Ovary (tissue), 9 donors: Measurements from ENCODE around the gene GABRB2. TPM values are rescaled to one million over a fixed set of nuclear protein-coding genes. Genes with fewer than 3 reads are reported as not detected.

ENCODE experiments used
- DNase-seq, 5 donors: peaks; one replicate each; pipeline ENCODE4 v3.0.0-alpha.2; 2019 to 2020
- H3K27ac ChIP-seq, 2 donors: fragments of 200-600 bp; one replicate each; pipeline versions ENCODE4 v1.5.1 to v1.8.0; 2019 to 2022
- H3K27me3 ChIP-seq: fragments of 200-600 bp; one replicate; pipeline ENCODE4 v1.8.0; 2022
- H3K36me3 ChIP-seq: fragments of 200-600 bp; sonication (generic); one replicate; pipeline ENCODE4 v1.5.1; 2019
- H3K4me1 ChIP-seq: one replicate; pipeline ENCODE4 v1.8.1; 2013; ENCODE audit warnings: mild to moderate bottlenecking, moderate library complexity; ENCODE audit not compliant: insufficient read depth
- H3K4me3 ChIP-seq: fragments of 200-600 bp; sonication (generic); one replicate; pipeline ENCODE4 v1.5.1; 2017
- H3K9me3 ChIP-seq, 2 donors: fragments of 200-600 bp in 1 of 2; sonication (generic) in 1 of 2; one replicate each; pipeline versions ENCODE4 v1.5.1 to v1.8.1; 2013 to 2019; ENCODE audit warnings: mild to moderate bottlenecking in 1 of 2, moderate library complexity in 1 of 2
- CTCF ChIP-seq, 3 donors: fragments of 450-650 bp in 2 of 3; fragments of 200-600 bp in 1 of 3; IDR thresholded peaks; one replicate each; pipeline versions ENCODE4 v1.5.1 to v1.8.0; 2016 to 2022; ENCODE audit warnings: antibody characterized with exemption in 3 of 3, mild to moderate bottlenecking in 1 of 3
- EP300 ChIP-seq: sonication (generic); formaldehyde crosslinking; IDR thresholded peaks from one replicate; pipeline ENCODE4 v1.6.1; 2017; ENCODE audit warnings: antibody characterized with exemption
- POLR2A ChIP-seq: fragments of 450-650 bp; IDR thresholded peaks from one replicate; pipeline ENCODE4 v1.6.1; 2017; ENCODE audit warnings: antibody characterized with exemption, mild to moderate bottlenecking, moderate library complexity
- WGBS, 3 donors: extraction: QIAGEN DNeasy Blood & Tissue Kit in 1 of 3; methylation state at CpG; one replicate each; pipeline versions ENCODE4 v1.1.5 to v1.1.7; 2013 to 2017; 5-methylcytosine and 5-hydroxymethylcytosine counted together
- intact Hi-C, 4 donors: fragments of 100-400 bp; cut with DNase I; formaldehyde crosslinking; loops; one replicate each; pipeline versions ENCODE4 v1.11.0 to v1.15.1; 2022 to 2023
- polyA plus RNA-seq, 2 donors: library from polyadenylated mRNA; stranded (reverse); fragments of 200-250 nt in 1 of 2; fragments of 350-450 nt in 1 of 2; fragmentation: Illumina TruSeq in 1 of 2; extraction: RNeasy Lipid Tissue Mini Kit (QIAGEN cat#74804) in 1 of 2; gene quantifications; one replicate each; pipeline ENCODE4 v1.2.3, GENCODE V29; 2013 to 2014
- total RNA-seq, 7 donors: library from RNA; depleted of rRNA in 2 of 7; stranded (reverse); fragments of >200 nt in 2 of 7; fragmentation: NEBNext Ultra II Directional in 3 of 7; extraction: Animal tissue kit (Norgen Biotek cat#: 25700) in 3 of 7; gene quantifications; one replicate each; pipeline versions ENCODE4 v1.1.0 to v1.2.4, GENCODE V29; 2016 to 2023
- donor health status: DM: no; HTN: no; CAD: no; lungs with moderate emphysema.
- donor health status: DM: no; HTN: no; CAD: no.
- donor health status: Bipolar disorder and iron deficiency.
- donor health status: DM: yes; HTN: yes; CAD: no.
- donor health status: DM: no; HTN: no; CAD: no.
- donor health status: DM: yes; HTN: yes; CAD: no.

The GABRB2 gene
- total and polyA plus RNA-seq, 9 donors: under 0.01 to 3.1 (median 0.26) TPM; not detected in 1

DNA sequence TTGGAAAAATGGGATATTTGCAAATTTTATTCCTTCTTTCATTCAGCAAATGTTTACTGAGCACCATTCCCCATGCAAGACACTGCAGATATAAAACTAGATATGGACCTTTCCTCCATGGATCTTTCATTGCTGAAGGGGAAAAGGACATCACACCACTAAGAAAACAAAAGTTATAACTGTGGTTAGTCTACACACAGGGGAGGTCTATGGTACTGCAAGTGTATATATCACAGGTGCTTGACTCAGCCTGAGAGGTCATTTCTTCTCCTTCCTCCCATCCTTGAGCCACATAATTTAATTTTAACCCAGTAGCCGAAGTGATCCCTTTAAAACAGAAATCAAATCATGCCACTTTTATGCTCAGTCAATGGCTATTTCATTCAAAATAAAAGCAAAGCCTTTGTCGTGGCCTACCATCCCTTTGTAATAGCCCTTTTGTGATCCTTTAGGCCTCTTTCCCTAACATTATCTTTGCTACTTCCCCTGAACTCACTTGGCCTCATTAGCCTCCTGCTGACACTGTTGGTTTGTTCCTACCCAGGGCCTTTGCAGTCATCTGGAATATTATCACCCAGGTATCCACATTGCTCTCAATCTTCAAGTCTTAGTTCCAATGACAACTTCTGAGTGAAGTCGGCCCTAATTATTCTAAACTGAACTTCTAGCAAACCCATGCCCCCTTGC is 213.2 kb downstream of the GABRB2 start:
- H3K27me3 ChIP-seq: no peaks in the 10 kb centered on the region
- no peaks in the 10 kb centered on the region for H3K9me3 ChIP-seq
- no peaks in the 10 kb centered on the region for H3K36me3 ChIP-seq
- no peak for TF ChIP-seq POLR2A
- no peak for TF ChIP-seq CTCF (IDR thresholded peaks at IDR 0.05)
- no peaks in the 10 kb centered on the region for H3K4me1 ChIP-seq
- H3K27ac ChIP-seq: no peak overlapping the region
- no peak overlapping the region for H3K4me3 ChIP-seq
- 61 to 65% (median 63%) methylated on average over 3 of the region's 3 CpGs for WGBS, 3 donors
- intact Hi-C loops: no loop called here
- no peak for DNase-seq

DNA sequence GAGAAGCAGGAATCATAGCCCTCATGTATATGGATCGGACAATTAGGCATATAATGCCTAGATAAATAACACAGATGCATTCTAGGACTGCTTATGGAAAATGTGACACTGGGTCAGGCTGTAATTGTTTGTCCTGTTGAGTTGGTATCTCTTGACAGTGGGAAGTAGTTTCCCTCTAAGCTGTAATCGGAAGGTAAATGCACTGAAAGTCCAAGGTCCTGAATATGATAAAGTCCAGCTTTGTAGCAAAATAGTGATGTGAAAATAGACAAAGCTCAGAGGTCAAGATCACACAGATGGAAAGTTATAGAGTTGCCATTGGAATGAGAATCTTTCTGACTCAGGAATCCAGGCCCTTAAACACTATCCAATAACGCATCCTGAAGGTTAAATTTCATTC is 214.2 kb downstream of the GABRB2 start:
- no peaks in the 10 kb centered on the region for H3K4me1 ChIP-seq
- H3K36me3 ChIP-seq: no peaks in the 10 kb centered on the region
- 44 to 72% (median 44%) methylated on average over 3 of the region's 3 CpGs for WGBS, 3 donors
- no peak overlapping the region for H3K27ac ChIP-seq
- DNase-seq: no peak
- TF ChIP-seq POLR2A (no peak), EP300 (no peak), CTCF (IDR thresholded peaks at IDR 0.05) (no peak)
- no peaks in the 10 kb centered on the region for H3K9me3 ChIP-seq
- intact Hi-C loops: no loop called here
- H3K4me3 ChIP-seq: no peak overlapping the region
- no peaks in the 10 kb centered on the region for H3K27me3 ChIP-seq

DNA sequence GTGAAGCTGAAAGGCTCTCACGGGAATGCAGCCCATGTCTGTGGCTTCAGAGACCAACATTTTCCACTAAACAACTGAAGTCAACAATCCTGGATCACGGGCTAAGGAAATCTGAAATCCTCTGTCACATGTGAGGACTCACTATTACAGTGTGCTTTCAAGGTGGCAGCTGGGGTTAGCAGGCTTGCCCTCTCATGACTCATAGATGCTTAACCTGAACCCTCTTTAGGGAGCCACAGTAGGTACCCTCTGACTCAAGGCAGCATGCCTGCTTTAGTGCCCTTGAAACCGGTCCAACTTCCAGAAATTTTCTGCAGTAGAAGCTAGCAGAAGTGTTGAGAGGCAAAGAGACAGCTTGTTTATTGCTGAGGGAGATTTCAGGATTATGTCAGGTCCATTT is 232.5 kb downstream of the GABRB2 start:
- H3K9me3 ChIP-seq: no peaks in the 10 kb centered on the region
- TF ChIP-seq CTCF (IDR thresholded peaks at IDR 0.05) (no peak), POLR2A (no peak), EP300 (no peak)
- no peaks in the 10 kb centered on the region for H3K4me1 ChIP-seq
- H3K4me3 ChIP-seq: no peak overlapping the region
- H3K36me3 ChIP-seq: no peaks in the 10 kb centered on the region
- no peaks in the 10 kb centered on the region for H3K27me3 ChIP-seq
- no peak for DNase-seq
- intact Hi-C loops: no loop called here
- no peak overlapping the region for H3K27ac ChIP-seq
- WGBS, 3 donors: 52 to 60% (median 54%) methylated on average over 3 of the region's 3 CpGs

- Histone ChIP-seq H3K4me3 (no peak overlapping the region), H3K27me3 (no peaks in the 10 kb centered on the region), H3K27ac (no peak overlapping the region), H3K4me1 (no peaks in the 10 kb centered on the region), H3K36me3 (no peaks in the 10 kb centered on the region), H3K9me3 (no peaks in the 10 kb centered on the region)
- 27 to 55% (median 49%) methylated on average over 5 of the region's 5 CpGs for WGBS, 3 donors
- TF ChIP-seq CTCF (IDR thresholded peaks at IDR 0.05): no peak
- TF ChIP-seq EP300: no peak
- TF ChIP-seq POLR2A: no peak
- no peak for DNase-seq
- intact Hi-C loops: no loop called here
These were observed 233.6 kb downstream of the GABRB2 start for GRCh38 chr5:161312882-161313281.
